Kidney (tissue), 14 donors: ENCODE results near the gene BACH2. TPM values are rescaled to one million over a fixed set of nuclear protein-coding genes. Genes with fewer than 3 reads are reported as not detected.

Source experiments
- DNase-seq, 5 donors: peaks; one replicate each; pipeline ENCODE4 v3.0.0-alpha.2; 2013 to 2020
- FAIRE-seq: peaks from 2 replicates; lab custom pipeline; 2012; peaks lifted over from hg19 to GRCh38; lab: Jason Lieb, UNC
- H3K27ac ChIP-seq, 2 donors: one replicate each; pipeline ENCODE4 v1.7.0; 2013; ENCODE audit warnings: low read depth in 2 of 2, low read length in 2 of 2, inconsistent platforms in 1 of 2
- H3K27me3 ChIP-seq: one replicate; pipeline ENCODE4 v1.7.1; 2013; ENCODE audit warnings: low read length, inconsistent platforms; ENCODE audit not compliant: control insufficient read depth, insufficient read depth
- H3K36me3 ChIP-seq, 3 donors: one replicate each; pipeline versions ENCODE4 v1.7.0 to v1.7.1; 2013; ENCODE audit warnings: low read length in 3 of 3, control low read depth in 1 of 3, inconsistent platforms in 1 of 3; ENCODE audit not compliant: insufficient read depth in 3 of 3, control insufficient read depth in 2 of 3
- H3K4me1 ChIP-seq, 3 donors: one replicate each; pipeline versions ENCODE4 v1.7.0 to v1.7.1; 2013; ENCODE audit warnings: low read length in 3 of 3, inconsistent platforms in 1 of 3, low read depth in 1 of 3; ENCODE audit not compliant: control insufficient read depth in 2 of 3, insufficient read depth in 2 of 3
- H3K4me3 ChIP-seq, 3 donors: one replicate each; pipeline versions ENCODE4 v1.7.0 to v1.8.1; 2013; ENCODE audit warnings: low read length in 3 of 3, control low read depth in 1 of 3, inconsistent platforms in 1 of 3
- H3K9ac ChIP-seq, 3 donors: one replicate each; pipeline versions ENCODE4 v1.7.0 to v1.7.1; 2013; ENCODE audit warnings: low read length in 3 of 3, control low read depth in 1 of 3, inconsistent platforms in 1 of 3
- H3K9me3 ChIP-seq, 3 donors: one replicate each; pipeline versions ENCODE4 v1.7.0 to v1.7.1; 2013; ENCODE audit warnings: low read length in 3 of 3, control low read depth in 1 of 3, inconsistent platforms in 1 of 3; ENCODE audit not compliant: control insufficient read depth in 2 of 3, insufficient read depth in 1 of 3
- CTCF ChIP-seq: IDR thresholded peaks from 3 replicates; pipeline ENCODE4 v1.5.1; 2012; ENCODE audit warnings: mild to moderate bottlenecking, moderate library complexity, borderline replicate concordance; ENCODE audit not compliant: insufficient read depth; ENCODE audit errors: extremely low read depth
- intact Hi-C: fragments of 100-400 bp; cut with DNase I; formaldehyde crosslinking; loops from one replicate; pipeline ENCODE4 v1.11.1; 2022
- polyA plus RNA-seq: library from polyadenylated mRNA; stranded (reverse); fragments of 350-450 nt; fragmentation: Illumina TruSeq; extraction: RNeasy Lipid Tissue Mini Kit (QIAGEN cat#74804); gene quantifications from one replicate; pipeline ENCODE4 v1.2.3, GENCODE V29; 2014; ENCODE audit warnings: low read depth, low replicate concordance; ENCODE audit not compliant: insufficient read depth
- total RNA-seq: library from RNA; stranded (reverse); fragmentation: NEBNext Ultra II Directional; extraction: Animal tissue kit (Norgen Biotek cat#: 25700); gene quantifications from one replicate; pipeline ENCODE4 v1.2.1, GENCODE V29; 2021
- donor health status: control.
- donor health status: control.
- donor health status: control.
- donor health status: control.
- donor health status: control.
- donor health status: DM: yes; HTN: yes; CAD: no.
- donor health status: Normal renal cell carcinoma (clear cell type).

The BACH2 gene
- total and polyA plus RNA-seq, 2 donors from 2014 or later, result 0.32 to 6.9 TPM

- no peaks in the 10 kb centered on the region for H3K27me3 ChIP-seq
Observed at GRCh38 chr6:90040931-90041330, 255.7 kb downstream of the BACH2 start.

GRCh38 chr6:90039911-90040310 lies 256.7 kb downstream of the BACH2 start:
- no peak for TF ChIP-seq CTCF
- Histone ChIP-seq H3K27me3 (no peaks in the 10 kb centered on the region), H3K36me3 (no peaks in the 10 kb centered on the region), H3K27ac (no peak overlapping the region), H3K9ac (no peak overlapping the region), H3K4me3 (no peak overlapping the region), H3K9me3 (no peaks in the 10 kb centered on the region), H3K4me1 (no peaks in the 10 kb centered on the region)
- intact Hi-C loops, result no loop called here
- DNase-seq (no peak), FAIRE-seq (no peak)

More at GRCh38 chr6:90040931-90041330, 255.7 kb downstream of the BACH2 start:
- TF ChIP-seq CTCF, result no peak
- Histone ChIP-seq H3K9me3 (no peaks in the 10 kb centered on the region), H3K4me1 (no peaks in the 10 kb centered on the region), H3K27ac (no peak overlapping the region), H3K9ac (no peak overlapping the region), H3K4me3 (no peak overlapping the region), H3K36me3 (no peaks in the 10 kb centered on the region)
- no peak for DNase-seq
- intact Hi-C loops, result no loop called here
- FAIRE-seq, result no peak

GRCh38 chr6:90038961-90039653 lies 257.5 kb downstream of the BACH2 start:
- TF ChIP-seq CTCF, result no peak
- FAIRE-seq (no peak), DNase-seq (no peak)
- no peaks in the 10 kb centered on the region for H3K9me3 ChIP-seq
- no peaks in the 10 kb centered on the region for H3K36me3 ChIP-seq
- no peak overlapping the region for H3K9ac ChIP-seq
- H3K27me3 ChIP-seq, result no peaks in the 10 kb centered on the region
- H3K4me1 ChIP-seq, result no peaks in the 10 kb centered on the region
- intact Hi-C loops, result no loop called here
- H3K27ac ChIP-seq, result no peak overlapping the region
- no peak overlapping the region for H3K4me3 ChIP-seq
